Activated T-helper 9 cell treated with anti-CD3 and anti-CD28 coated beads, Interleukin-2, amount 50 U/mL, for 16 hours (primary cell): Measurements from ENCODE around the gene GABRR3.
"Not testable (repeated sequence)": the region's sequence is repeated elsewhere in the genome, so short reads cannot be mapped to it uniquely, and the experiment has no call there.

Experiments
- DNase-seq: peaks from one replicate; pipeline ENCODE4 v3.0.0-alpha.2; 2020; ENCODE audit warnings: low read depth

GABRR3 gene

DNA sequence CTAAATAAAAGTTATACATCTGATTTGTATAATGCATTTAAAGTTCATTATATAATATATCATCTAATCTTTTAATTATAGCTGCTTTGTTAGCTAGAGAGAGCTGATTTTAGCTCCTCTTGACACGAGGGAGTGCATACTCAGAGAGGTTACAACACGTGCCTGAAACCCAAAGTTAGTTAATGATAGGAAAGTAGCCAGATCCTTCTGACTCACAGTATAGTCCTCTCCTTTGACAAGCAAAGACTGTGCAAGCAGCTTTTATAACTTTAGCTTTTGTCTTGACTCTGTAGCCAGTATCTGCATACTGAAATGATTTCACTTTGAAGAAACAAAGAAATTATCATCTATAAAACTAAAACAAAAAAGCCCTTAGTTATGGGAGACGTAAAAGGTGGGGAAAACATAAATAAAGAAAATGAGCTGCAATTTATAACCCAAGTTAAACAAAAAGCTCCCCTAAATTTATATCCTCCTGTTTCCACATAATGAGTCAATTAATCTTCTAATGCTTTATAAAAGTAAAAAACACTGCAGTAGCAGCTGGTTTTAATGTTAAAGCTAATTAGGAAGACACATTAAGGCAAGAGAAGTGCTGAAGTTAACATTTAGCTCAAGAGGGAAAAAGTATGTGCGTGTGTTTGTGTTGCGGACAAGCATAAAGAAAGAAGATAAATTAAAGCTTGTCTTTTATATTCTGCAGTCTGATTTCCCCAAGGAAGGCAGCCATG lies 13.1 kb downstream of the GABRR3 start:
- DNase-seq, result no peak

DNA sequence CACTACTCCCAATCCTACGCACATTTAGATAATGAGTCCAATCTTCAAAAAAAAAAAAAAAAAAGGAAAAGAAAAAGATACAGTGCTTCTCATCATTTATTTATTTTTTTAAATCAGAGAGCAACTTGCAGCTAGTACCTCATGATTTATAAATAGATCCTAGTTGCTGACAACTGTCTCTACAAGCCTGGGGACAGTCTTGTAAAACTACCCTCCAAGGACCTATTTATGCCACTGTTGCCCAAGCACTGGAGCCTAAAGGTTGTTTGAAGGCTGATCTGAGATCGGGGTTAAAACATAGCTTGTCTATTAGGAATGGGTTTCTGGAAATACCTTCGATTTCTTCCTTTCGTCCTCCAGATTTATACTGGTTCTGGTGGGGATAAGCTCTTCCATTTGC lies 14.7 kb downstream of the GABRR3 start:
- no peak for DNase-seq

- no peak for DNase-seq
These were observed 16.8 kb downstream of the GABRR3 start for GRCh38 chr3:98018301-98018700.

- no peak for DNase-seq
These were observed 20.9 kb downstream of the GABRR3 start for GRCh38 chr3:98014268-98014585.

DNA sequence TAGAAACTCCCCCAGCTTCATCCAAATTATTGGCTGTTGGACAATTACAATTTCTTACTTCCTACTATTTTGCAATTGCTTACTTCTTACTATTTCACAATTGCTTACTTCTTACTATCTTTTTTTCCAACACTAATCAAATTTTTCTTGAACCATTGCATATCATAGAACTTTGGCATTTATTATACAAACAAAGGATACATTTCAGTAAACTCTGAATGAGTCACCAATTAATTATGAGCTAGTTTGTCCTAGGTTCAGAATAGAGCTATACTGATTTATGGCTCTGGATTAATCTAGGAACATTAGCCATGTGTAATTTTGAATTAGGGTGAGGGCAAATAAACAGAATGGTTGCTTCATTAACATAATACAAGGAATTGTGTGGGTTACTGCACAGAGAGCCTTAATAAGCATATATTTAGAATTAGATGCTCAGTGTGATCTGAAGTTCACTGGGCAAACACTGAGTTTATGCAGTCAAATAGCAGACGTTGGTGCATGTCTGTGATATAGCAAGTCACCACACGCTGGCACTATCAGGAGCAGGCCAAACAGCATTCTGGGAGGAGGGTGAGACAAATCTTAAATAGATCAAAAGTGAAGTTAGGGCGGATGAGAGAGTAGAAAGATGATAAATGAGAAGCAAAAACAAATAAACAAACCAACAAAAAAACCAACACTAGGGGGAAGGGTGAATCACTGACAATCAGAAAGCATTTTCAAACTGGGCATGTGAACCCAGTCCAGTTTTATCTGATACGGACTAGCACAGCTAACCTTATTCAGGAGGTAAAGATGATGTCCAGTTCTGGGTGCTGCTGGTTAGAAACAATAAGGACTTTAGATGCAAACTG lies 21.5 kb downstream of the GABRR3 start:
- DNase-seq, result no peak

DNA sequence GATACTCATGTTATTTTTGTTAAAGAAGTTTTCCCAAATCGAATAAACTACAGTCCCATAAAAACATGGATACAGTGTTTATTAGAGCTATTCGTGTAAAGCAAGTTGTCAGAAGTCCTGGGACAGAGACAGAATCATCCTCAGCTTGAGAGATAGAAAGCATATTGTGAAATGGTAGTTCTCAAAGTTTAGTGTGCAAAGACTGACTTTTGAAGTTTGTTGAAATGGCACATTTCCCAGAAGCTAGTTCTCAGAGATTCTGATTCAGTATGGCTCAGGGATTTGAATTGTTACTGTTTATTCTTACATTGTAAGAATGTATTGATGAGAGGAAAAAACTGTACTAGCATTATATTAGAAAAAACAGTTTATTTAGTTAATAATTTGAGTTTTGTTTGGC lies 22.1 kb downstream of the GABRR3 start:
- no peak for DNase-seq

- DNase-seq, result not testable (repeated sequence)
These were observed 24.1 kb downstream of the GABRR3 start for GRCh38 chr3:98010883-98011449.

GRCh38 chr3:98010194-98010882 lies 24.8 kb downstream of the GABRR3 start:
- no peak for DNase-seq

GRCh38 chr3:98008855-98009254 lies 26.3 kb downstream of the GABRR3 start:
- no peak for DNase-seq

- no peak for DNase-seq
These were observed 29.7 kb downstream of the GABRR3 start for GRCh38 chr3:98005438-98005837.

DNA sequence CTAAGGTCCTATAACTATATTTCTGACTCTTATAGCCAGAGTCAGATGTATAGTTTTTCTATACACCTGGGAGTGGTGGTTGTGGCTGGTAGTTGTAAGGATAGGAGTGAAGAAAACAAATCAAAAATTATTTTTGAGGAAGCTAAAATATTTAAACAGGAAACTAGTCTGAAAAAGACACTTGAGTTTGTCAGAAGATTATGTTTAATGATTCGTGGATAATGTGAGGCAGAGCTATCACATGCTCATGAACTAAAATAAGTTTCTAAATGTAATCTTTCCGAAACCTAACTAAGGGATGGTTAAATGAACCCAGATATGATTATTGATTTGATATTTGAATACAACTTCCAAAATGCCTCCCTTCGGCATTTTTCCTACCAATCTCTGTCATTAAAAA lies 30.4 kb downstream of the GABRR3 start:
- no peak for DNase-seq

- no peak for DNase-seq
These were observed 31.7 kb downstream of the GABRR3 start for GRCh38 chr3:98003306-98003969.

DNA sequence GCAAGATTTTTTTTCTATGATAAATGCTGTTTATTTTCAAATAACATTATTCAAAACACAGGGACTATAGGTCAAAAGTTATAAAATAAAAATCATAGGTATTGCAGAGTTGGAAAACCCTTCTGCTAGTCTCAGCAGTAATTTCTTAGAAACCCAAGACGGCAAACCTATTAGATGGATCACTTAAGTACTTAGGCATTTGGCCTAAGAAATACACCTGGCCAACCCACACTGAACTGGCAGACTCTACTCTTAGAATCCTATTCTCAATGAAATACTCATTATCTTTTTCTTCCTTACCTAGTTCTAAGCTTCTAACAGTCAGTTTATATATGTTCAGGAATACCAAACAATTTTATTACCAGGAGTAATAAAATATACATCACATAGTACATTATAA lies 32.4 kb downstream of the GABRR3 start:
- DNase-seq, result no peak

DNA sequence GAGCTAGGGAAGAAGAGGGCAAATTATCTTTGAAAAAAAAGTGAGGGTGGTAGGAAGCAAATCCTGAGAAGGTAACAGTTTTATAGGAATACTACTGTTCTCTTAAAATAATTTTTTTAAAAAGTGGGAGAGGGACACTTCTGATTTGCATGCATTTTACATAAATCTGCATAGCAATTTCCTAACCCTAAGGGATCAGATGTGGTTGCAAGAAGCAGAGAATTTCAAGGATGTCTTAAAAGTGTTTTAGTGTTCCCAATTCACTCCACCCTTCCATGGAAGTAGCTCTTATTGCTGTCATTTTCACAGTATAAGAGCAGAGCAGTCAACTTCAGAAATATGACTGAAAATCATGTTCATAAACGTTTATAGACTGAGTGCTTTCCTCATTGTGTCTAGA lies 35.1 kb downstream of the GABRR3 start:
- DNase-seq, result no peak

DNA sequence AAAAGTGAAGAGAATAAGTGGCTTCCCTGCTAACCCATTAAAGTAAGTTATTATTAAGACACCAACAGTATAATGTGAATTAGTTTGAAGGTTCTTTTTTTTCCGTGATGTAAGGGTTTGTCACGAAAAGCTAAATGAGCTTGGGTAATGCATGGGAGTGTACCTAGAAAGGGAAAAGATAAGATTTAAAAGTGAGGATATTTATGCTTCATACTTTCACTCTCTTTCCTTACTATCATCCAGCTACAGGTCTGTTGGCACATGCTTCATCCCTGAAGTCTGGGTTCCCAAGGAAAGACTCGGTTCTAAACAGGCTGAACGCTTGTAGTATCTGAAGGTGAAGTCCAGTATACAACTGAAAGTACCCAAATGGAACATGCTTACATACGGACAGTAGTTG lies 36.0 kb downstream of the GABRR3 start:
- DNase-seq, result no peak

GRCh38 chr3:97996988-97997387 lies 38.1 kb downstream of the GABRR3 start:
- no peak for DNase-seq

- no peak for DNase-seq
These were observed 40.7 kb downstream of the GABRR3 start for GRCh38 chr3:97994328-97994945.

- no peak for DNase-seq
These were observed 41.6 kb downstream of the GABRR3 start for GRCh38 chr3:97993526-97993925.

- no peak for DNase-seq
These were observed 42.5 kb downstream of the GABRR3 start for GRCh38 chr3:97992547-97993173.

GRCh38 chr3:97991293-97991682 lies 43.8 kb downstream of the GABRR3 start:
- DNase-seq, result no peak

GRCh38 chr3:97990624-97991292 lies 44.4 kb downstream of the GABRR3 start:
- DNase-seq, result no peak
